HG03457 (cell line): Measurements from ENCODE around the gene ELP2.
"Not testable (repeated sequence)": the region's sequence is repeated elsewhere in the genome, so short reads cannot be mapped to it uniquely, and the experiment has no call there.

Source experiments
- ATAC-seq: cut with Tn5 transposase; IDR thresholded peaks from one replicate; pipeline ENCODE4 v1.9.1; 2021; ENCODE audit warnings: moderate number of reproducible peaks; ENCODE audit not compliant: unreplicated experiment

Gene ELP2

DNA sequence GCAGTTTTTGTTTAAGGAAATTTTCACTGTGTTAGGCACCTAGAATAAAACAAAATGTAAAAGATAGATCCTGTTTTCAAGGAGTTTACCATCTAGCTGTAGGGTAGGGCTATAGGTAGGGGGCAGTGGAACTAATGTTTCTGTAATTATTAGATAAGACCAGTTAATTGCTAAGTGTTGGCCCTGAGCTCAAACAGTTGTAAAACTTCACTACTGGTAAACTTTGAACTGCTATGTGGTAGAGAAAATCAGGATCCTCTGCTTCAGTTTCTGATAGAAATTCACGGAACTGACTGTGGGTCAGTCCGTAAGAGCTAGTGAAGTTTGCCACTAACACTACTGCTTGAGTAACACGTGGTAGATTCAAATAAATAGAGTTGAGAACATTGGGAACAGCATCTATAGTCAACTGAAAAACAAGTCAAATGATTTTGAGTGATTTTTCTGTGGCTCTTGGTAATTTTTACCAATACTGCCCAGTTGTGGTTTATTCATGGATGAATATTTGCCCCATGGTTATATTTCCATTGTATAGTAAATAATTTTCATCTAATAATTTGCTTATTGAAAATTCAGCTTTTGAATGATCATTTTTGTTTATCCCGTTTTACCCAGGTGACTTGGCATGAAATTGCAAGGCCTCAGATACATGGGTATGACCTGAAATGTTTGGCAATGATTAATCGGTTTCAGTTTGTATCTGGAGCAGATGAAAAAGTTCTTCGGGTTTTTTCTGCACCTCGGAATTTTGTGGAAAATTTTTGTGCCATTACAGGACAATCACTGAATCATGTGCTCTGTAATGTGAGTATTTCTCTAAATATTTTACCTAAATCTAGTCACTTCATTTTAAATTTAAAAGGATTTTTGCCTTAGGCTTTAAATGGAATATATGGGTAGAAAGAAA lies 26.4 kb downstream of the ELP2 start:
- no peak for ATAC-seq

- no peak for ATAC-seq
These were observed 27.7 kb downstream of the ELP2 start for GRCh38 chr18:36157441-36157840.

GRCh38 chr18:36158266-36158867 lies 28.7 kb downstream of the ELP2 start:
- ATAC-seq: no peak

GRCh38 chr18:36160959-36161371 lies 31.3 kb downstream of the ELP2 start:
- ATAC-seq: no peak

GRCh38 chr18:36162981-36163380 lies 33.3 kb downstream of the ELP2 start:
- no peak for ATAC-seq

GRCh38 chr18:36167692-36168218 lies 38.1 kb downstream of the ELP2 start:
- ATAC-seq: no peak

DNA sequence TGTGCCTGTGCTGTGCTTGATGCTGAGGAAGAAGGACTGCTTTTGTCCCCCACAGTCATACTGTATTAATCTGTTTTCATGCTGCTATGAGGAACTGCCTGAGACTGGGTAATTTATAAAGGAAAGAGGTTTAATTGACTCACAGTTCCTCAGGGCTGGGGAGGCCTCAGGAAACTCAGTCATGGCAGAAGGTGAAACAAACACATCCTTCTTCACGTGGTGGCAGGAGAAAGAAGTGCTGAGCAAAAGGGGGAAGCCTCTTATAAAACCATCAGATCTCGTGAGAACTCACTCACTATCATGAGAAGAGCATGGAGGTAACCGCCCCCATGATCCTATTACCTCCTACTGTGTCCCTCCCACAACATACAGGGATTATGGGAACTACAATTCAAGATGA lies 38.6 kb downstream of the ELP2 start:
- ATAC-seq: not testable (repeated sequence)

DNA sequence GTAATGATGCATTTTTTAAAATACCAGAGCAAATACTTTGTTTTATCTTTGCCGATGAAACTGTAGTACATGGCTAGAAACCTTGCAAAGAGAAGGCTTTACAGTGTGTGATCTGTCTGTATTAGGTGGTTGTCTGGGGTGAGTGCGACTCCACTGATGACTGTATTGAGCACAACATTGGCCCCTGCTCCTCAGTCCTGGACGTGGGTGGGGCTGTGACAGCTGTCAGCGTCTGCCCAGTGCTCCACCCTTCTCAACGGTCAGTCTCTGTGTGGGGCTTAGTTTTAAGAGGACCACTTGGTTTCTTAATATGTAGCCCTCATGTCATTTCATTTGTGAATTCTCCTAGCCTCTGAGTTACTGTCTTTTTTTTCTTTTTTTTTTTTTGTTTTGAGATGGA lies 40.2 kb downstream of the ELP2 start:
- no peak for ATAC-seq

- ATAC-seq: no peak
These were observed 45.8 kb downstream of the ELP2 start for GRCh38 chr18:36175481-36175880.

DNA sequence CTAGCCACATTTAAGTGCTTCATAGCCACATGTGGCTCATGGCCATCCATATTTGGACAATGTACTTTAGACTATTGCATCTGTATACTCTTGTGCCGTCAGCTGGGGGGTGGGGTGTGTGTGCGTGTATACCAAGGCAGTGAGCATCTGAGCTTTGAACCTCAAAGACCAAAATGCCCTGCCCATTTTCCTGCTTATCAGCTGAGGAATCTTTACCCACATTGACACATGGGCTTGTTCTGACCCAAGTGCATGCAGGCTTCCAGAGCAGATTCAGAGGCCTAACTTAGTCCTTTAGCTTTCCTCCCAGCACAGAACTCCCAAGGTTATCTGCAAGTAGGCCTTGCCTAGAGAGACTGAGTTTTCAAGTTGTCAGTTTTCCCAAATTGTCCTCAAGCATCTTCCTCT lies 46.5 kb downstream of the ELP2 start:
- ATAC-seq: no peak

DNA sequence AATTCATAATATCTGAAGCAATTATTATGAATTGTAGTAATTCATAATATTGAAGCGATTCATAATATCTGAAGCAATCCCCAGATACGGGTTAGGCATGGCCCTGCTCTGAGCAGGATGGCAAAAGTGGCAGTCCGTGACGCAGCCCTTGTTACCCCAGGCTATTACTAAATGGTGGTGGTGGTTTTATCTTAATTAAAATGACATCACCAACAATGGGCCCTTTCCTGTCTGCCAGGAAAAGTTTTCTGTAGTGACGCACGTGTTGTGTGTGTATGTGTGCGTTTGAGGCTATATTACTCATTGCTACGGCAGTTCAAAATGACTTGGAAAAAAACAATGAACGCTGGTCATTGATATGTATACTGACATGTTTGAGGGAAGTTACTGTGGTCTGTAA lies 47.0 kb downstream of the ELP2 start:
- no peak for ATAC-seq

- no peak for ATAC-seq
These were observed 48.2 kb downstream of the ELP2 start for GRCh38 chr18:36177913-36178312.

DNA sequence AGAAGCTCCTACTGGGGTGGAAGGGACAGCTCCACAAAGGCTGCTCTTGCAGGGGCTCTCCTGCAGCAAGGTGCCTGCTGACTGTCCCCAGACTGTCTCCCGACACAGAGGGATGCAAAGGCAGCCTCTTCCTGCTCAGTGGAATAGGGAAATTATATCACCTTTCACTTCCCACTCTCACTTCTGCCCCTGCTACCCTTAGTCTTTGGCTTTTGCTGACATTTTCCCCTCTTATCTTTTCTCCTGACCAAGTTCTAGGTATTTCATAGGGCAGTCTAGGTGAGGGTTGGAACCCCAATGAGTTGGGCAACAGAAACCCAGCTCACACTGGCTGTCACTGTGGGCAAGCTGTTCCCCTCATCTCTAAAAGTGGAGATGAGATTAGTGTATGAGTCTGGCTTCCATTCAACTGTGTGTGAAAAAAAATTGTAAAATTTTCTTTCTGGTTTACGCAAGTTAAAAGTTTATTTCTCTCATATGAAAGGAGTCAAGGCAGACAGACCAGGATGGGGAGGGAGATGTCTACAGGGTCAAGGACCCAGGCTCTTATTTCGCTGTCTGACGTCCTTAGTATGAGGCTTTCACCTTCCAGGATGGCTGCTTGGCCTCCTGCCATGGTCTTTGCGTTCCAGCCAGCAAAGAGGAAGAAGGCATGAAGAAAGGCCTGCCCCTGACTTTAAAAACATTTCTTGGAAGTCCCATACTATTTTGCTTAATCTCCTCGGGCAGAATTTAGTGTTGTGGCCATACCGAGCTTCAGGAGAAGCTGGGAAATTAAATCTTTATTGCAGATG lies 50.1 kb downstream of the ELP2 start:
- ATAC-seq: no peak

- no peak for ATAC-seq
These were observed 51.7 kb downstream of the ELP2 start for GRCh38 chr18:36181441-36181840.

- ATAC-seq: no peak
These were observed 52.3 kb downstream of the ELP2 start for GRCh38 chr18:36181898-36182506.

GRCh38 chr18:36183033-36183432 lies 53.3 kb downstream of the ELP2 start:
- ATAC-seq: no peak

- ATAC-seq: no peak
These were observed 54.3 kb downstream of the ELP2 start for GRCh38 chr18:36183987-36184386.

DNA sequence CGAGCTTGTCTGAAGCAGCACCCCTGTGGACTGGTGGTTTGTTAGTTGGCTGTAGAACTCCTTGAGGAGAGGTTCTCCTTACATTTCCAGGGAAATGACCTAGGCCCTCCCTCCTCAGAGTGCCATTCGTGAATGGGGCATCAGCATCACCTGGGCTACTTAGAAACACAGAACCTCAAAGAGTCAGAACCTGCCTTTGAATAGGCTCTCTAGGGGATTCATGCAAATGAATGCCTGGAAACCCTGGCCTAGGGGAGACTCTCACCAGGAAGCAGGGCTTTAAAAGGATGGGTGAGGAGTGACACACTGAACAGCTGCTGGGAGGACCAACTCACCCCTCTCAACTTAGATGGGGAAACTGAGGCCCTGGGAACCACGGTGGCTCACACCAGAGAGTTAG lies 55.5 kb downstream of the ELP2 start:
- ATAC-seq: no peak

- ATAC-seq: no peak
These were observed 56.3 kb downstream of the ELP2 start for GRCh38 chr18:36185901-36186460.

- no peak for ATAC-seq
These were observed 56.9 kb downstream of the ELP2 start for GRCh38 chr18:36186461-36187192.
